Thoracic aorta (tissue), 2 donors: ENCODE measurements around the gene CANT1. TPM values are rescaled to one million over a fixed set of nuclear protein-coding genes. Genes with fewer than 3 reads are reported as not detected.

Experiments
- ATAC-seq: fragments of 150-250 bp; one replicate; pipeline ENCODE4 v1.8.0; 2017; ENCODE audit warnings: low read depth; ENCODE audit not compliant: insufficient number of reproducible peaks, low FRiP score
- DNase-seq: peaks from one replicate; pipeline ENCODE4 v3.0.0-alpha.2; 2020; ENCODE audit warnings: low spot score
- H3K27ac ChIP-seq, 2 donors: fragments of 200-600 bp; sonication (generic); 1 replicate in 1 of 2; 2 replicates in 1 of 2; pipeline ENCODE4 v1.5.1; 2016; ENCODE audit warnings: mild to moderate bottlenecking in 2 of 2, moderate library complexity in 2 of 2
- H3K27me3 ChIP-seq: fragments of 200-600 bp; sonication (generic); replicated peaks from 2 replicates; pipeline ENCODE4 v1.6.0; 2016; ENCODE audit warnings: mild to moderate bottlenecking; ENCODE audit not compliant: insufficient read depth
- H3K36me3 ChIP-seq: fragments of 200-600 bp; sonication (generic); one replicate; pipeline ENCODE4 v1.5.1; 2016
- H3K4me1 ChIP-seq, 2 donors: fragments of 200-600 bp; sonication (generic); 1 replicate in 1 of 2; 2 replicates in 1 of 2; pipeline versions ENCODE4 v1.5.1 to v1.6.0; 2016; ENCODE audit warnings: low read depth in 2 of 2, mild to moderate bottlenecking in 1 of 2; ENCODE audit not compliant: control insufficient read depth in 1 of 2
- H3K4me3 ChIP-seq: fragments of 200-600 bp; sonication (generic); 2 replicates; pipeline ENCODE4 v1.5.1; 2016; ENCODE audit warnings: mild to moderate bottlenecking
- H3K9me3 ChIP-seq: fragments of 200-600 bp; sonication (generic); 2 replicates; pipeline ENCODE4 v1.5.1; 2016
- CTCF ChIP-seq: fragments of 200-600 bp; sonication (generic); IDR thresholded peaks from one replicate; pipeline ENCODE4 v1.5.1; 2019; ENCODE audit warnings: antibody characterized with exemption
- total RNA-seq, 2 donors: library from RNA; depleted of rRNA; stranded (reverse); fragments of >200 nt; gene quantifications; one replicate each; pipeline versions ENCODE4 v1.1.0 to v1.2.3, GENCODE V29; 2016

CANT1 gene
- total RNA-seq, 2 donors from 2014 or later, result 21.4 to 41.0 TPM

GRCh38 chr17:79046197-79046915 lies 36.8 kb upstream of the CANT1 start:
- TF ChIP-seq CTCF, result peak; percentile 15
- H3K4me3 ChIP-seq, result no peak overlapping the region
- H3K27ac ChIP-seq, result peak overlapping the region; percentile 59 to 61
- DNase-seq (no peak), ATAC-seq (no peak)
- H3K9me3 ChIP-seq, result no peaks in the 10 kb centered on the region
- H3K36me3 ChIP-seq, result peaks cover 39% of the 10 kb centered on the region
- H3K4me1 ChIP-seq, result peaks cover 5 to 58% of the 10 kb centered on the region in 2 donors
- H3K27me3 ChIP-seq, result no peaks in the 10 kb centered on the region

- Histone ChIP-seq H3K36me3 (peaks cover 37% of the 10 kb centered on the region), H3K27ac (peak overlapping the region in 1 of 2 donors; percentile 59), H3K4me1 (peaks cover 5 to 61% of the 10 kb centered on the region in 2 donors), H3K4me3 (no peak overlapping the region), H3K9me3 (no peaks in the 10 kb centered on the region), H3K27me3 (no peaks in the 10 kb centered on the region)
- peak; percentile 96 for TF ChIP-seq CTCF
- DNase-seq, result no peak
- peak; percentile 49 for ATAC-seq
These were observed 36.3 kb upstream of the CANT1 start for GRCh38 chr17:79045842-79046196.

GRCh38 chr17:79045001-79045729 lies 35.6 kb upstream of the CANT1 start:
- Histone ChIP-seq H3K4me3 (no peak overlapping the region), H3K9me3 (no peaks in the 10 kb centered on the region), H3K36me3 (peaks cover 32% of the 10 kb centered on the region), H3K27me3 (no peaks in the 10 kb centered on the region), H3K4me1 (peaks cover 5 to 57% of the 10 kb centered on the region in 2 donors), H3K27ac (no peak overlapping the region)
- ATAC-seq (no peak), DNase-seq (no peak)
- TF ChIP-seq CTCF, result no peak

GRCh38 chr17:79044462-79044861 lies 34.9 kb upstream of the CANT1 start:
- Histone ChIP-seq H3K27ac (no peak overlapping the region), H3K4me1 (peaks cover 5 to 57% of the 10 kb centered on the region in 2 donors), H3K27me3 (no peaks in the 10 kb centered on the region), H3K9me3 (no peaks in the 10 kb centered on the region), H3K4me3 (no peak overlapping the region), H3K36me3 (peaks cover 32% of the 10 kb centered on the region)
- DNase-seq (no peak), ATAC-seq (no peak)
- no peak for TF ChIP-seq CTCF

- peaks cover 28% of the 10 kb centered on the region for H3K36me3 ChIP-seq
- no peak overlapping the region for H3K27ac ChIP-seq
- DNase-seq, result no peak
- ATAC-seq, result no peak
- peaks cover 8 to 61% of the 10 kb centered on the region in 2 donors for H3K4me1 ChIP-seq
- H3K4me3 ChIP-seq, result no peak overlapping the region
- no peaks in the 10 kb centered on the region for H3K27me3 ChIP-seq
- TF ChIP-seq CTCF, result no peak
- no peaks in the 10 kb centered on the region for H3K9me3 ChIP-seq
These were observed 34.4 kb upstream of the CANT1 start for GRCh38 chr17:79043931-79044320.
